ENCODE results near the gene PLEKHA5. TPM values are rescaled to one million over a fixed set of nuclear protein-coding genes. Genes with fewer than 3 reads are reported as not detected.

PLEKHA5 gene
- total RNA-seq, 2 donors from 2014 or later = 53.2 to 59.4 TPM

DNA sequence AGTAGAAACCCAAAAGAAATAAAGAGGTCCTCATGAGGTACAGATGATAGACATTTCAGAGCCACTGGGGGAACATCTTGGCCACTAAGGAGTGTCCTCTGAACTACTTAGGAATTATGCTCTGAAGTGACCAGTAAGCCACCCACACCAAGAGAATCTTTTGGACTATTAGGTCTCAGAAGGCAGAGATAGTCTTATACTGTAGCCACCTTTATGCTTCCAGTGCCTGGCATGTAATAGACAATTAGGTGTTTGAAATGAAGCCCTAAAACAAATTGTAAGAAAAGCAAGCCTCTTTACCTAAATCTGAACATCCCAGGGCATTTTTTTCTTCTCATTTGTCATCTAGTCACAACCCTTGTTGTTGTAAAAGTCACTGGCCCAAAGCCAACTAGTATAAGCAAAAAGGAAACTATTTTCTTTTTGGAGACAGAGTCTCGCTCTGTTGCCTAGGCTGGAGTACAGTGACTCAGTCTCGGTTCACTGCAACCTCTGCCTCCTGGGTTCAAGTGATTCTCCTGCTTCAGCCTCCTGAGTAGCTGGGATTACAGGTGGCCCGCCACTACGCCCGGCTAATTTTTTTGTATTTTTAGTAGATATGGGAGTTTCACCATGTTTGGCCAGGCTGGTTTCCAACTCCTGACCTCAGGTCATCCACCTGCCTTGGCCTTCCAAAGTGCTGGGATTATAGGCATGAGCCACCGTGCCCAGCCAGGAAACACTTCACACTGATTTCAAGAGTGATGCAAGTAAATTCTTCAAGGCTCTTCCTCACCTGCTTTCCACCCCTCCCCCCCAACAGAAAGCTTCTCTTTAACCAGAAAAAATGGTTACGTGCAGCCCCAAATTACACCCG lies 11.1 kb downstream of the PLEKHA5 start:
- H3K4me3 ChIP-seq = no peak overlapping the region
- H3K36me3 ChIP-seq = peaks cover 7% of the 10 kb centered on the region
- no peaks in the 10 kb centered on the region for H3K27me3 ChIP-seq
- H3K27ac ChIP-seq = peak overlapping the region; percentile 0 to 58
- no peak for DNase-seq (ENCODE audit: low spot score)
- peaks cover 0 to 58% of the 10 kb centered on the region in 2 donors for H3K4me1 ChIP-seq
- TF ChIP-seq, protein P1, sequence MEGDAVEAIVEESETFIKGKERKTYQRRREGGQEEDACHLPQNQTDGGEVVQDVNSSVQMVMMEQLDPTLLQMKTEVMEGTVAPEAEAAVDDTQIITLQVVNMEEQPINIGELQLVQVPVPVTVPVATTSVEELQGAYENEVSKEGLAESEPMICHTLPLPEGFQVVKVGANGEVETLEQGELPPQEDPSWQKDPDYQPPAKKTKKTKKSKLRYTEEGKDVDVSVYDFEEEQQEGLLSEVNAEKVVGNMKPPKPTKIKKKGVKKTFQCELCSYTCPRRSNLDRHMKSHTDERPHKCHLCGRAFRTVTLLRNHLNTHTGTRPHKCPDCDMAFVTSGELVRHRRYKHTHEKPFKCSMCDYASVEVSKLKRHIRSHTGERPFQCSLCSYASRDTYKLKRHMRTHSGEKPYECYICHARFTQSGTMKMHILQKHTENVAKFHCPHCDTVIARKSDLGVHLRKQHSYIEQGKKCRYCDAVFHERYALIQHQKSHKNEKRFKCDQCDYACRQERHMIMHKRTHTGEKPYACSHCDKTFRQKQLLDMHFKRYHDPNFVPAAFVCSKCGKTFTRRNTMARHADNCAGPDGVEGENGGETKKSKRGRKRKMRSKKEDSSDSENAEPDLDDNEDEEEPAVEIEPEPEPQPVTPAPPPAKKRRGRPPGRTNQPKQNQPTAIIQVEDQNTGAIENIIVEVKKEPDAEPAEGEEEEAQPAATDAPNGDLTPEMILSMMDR (IDR thresholded peaks at IDR 0.05) = no peak
- no peaks in the 10 kb centered on the region for H3K9me3 ChIP-seq

DNA sequence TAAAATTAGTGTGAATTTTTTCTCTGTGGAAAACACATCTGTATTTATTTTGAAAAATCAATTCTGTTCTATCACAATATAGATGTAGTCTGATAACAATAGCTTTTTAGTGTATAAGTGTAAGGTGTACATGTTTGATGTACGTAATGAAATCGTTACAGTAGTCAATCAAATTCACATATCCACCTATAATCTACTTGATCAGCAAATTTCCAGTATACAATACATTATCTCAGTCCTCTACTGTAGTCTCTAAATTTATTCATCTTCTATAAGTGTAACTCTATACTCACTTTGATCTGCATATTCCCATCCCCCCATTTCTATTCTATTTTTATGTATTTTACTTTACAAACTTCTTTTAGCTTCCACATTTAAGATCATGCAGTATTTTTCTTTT lies 13.0 kb downstream of the PLEKHA5 start:
- Histone ChIP-seq H3K4me3 (no peak overlapping the region), H3K9me3 (no peaks in the 10 kb centered on the region), H3K27me3 (no peaks in the 10 kb centered on the region), H3K36me3 (peaks cover 2% of the 10 kb centered on the region), H3K27ac (no peak overlapping the region), H3K4me1 (peaks cover 0 to 41% of the 10 kb centered on the region in 2 donors)
- DNase-seq (ENCODE audit: low spot score) = no peak
- TF ChIP-seq, protein P1 (IDR thresholded peaks at IDR 0.05) = no peak

DNA sequence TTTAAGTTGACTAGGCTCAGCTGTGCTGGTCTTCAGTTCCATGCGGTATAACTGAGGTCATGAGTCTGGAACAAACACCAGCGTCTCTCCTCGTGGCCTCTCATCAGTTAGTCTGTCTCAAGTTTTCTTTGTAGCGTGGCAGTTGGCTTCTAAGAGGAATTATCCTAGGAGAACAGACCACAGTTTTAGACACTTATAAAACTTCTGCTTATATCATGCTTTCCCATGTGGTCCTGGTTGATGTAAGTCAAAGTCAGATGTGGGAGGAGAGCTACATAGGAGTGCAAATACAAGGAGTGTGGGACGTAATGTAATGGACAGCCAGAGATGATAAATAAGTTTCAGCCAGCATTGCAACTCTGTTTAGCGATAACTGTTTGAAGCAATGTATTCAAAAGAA lies 14.8 kb downstream of the PLEKHA5 start:
- peaks cover 0 to 33% of the 10 kb centered on the region in 2 donors for H3K4me1 ChIP-seq

GRCh38 chr12:19144985-19145384 lies 15.5 kb downstream of the PLEKHA5 start:
- TF ChIP-seq, protein P1 (IDR thresholded peaks at IDR 0.05) = no peak
- no peaks in the 10 kb centered on the region for H3K27me3 ChIP-seq
- peak overlapping the region in 1 of 2 donors; percentile 44 for H3K27ac ChIP-seq
- no peaks in the 10 kb centered on the region for H3K9me3 ChIP-seq
- no peak for DNase-seq (ENCODE audit: low spot score)
- H3K4me1 ChIP-seq = peaks cover 0 to 30% of the 10 kb centered on the region in 2 donors
- H3K36me3 ChIP-seq = no peaks in the 10 kb centered on the region
- no peak overlapping the region for H3K4me3 ChIP-seq

More for the DNA sequence above, 14.8 kb downstream of the PLEKHA5 start:
- H3K36me3 ChIP-seq = no peaks in the 10 kb centered on the region
- H3K9me3 ChIP-seq = no peaks in the 10 kb centered on the region
- H3K27ac ChIP-seq = peak overlapping the region; percentile 29 to 44
- H3K4me3 ChIP-seq = no peak overlapping the region
- no peaks in the 10 kb centered on the region for H3K27me3 ChIP-seq
- TF ChIP-seq, protein P1 (IDR thresholded peaks at IDR 0.05) = no peak
- DNase-seq (ENCODE audit: low spot score) = no peak

- no peaks in the 10 kb centered on the region for H3K27me3 ChIP-seq
- DNase-seq (ENCODE audit: low spot score) = no peak
- peaks cover 0 to 23% of the 10 kb centered on the region in 2 donors for H3K4me1 ChIP-seq
- peak overlapping the region; percentile 23 to 88 for H3K27ac ChIP-seq
- TF ChIP-seq, protein P1 (IDR thresholded peaks at IDR 0.05) = no peak
- no peaks in the 10 kb centered on the region for H3K36me3 ChIP-seq
- H3K9me3 ChIP-seq = no peaks in the 10 kb centered on the region
- no peak overlapping the region for H3K4me3 ChIP-seq
Measured at GRCh38 chr12:19148860-19149259, 19.3 kb downstream of the PLEKHA5 start.

All from right atrium auricular region (tissue), 2 donors.